Measurements from ENCODE around the gene BTD. TPM values are rescaled to one million over a fixed set of nuclear protein-coding genes. Genes with fewer than 3 reads are reported as not detected.

Gene BTD
- total and polyA plus RNA-seq, 2 experiments from 2014 or later = 17.8 to 20.0 TPM

DNA sequence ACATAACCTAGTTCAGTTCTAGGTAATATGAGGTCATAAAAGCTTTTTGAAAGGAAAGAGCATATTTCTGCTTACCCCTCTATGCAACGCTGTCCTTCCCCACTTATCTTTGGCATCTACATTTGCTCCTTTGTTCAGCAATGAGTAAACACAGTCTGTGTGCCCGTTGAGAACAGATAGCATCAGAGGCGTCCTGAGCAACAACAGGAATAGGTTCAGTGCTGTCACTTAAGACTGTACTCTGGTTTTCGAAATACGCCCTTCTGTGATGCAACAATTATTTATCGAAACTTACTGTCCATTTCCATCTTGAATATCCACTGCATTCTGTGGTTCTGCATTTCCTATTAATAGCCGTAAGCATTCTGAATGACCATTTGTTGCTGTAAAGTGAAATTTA lies 84.4 kb downstream of the BTD start:
- H3K79me2 ChIP-seq (replicated peaks; ENCODE audit: insufficient read depth) = no peaks in the 10 kb centered on the region
- H3K36me3 ChIP-seq (ENCODE audit: insufficient read depth) = peaks cover 35% of the 10 kb centered on the region
- Mint-ChIP-seq H3K27me3 (ENCODE audit: insufficient read depth, low read depth, poor library complexity) (no peaks in the 10 kb centered on the region), H3K36me3 (ENCODE audit: low read depth) (peaks cover 28% of the 10 kb centered on the region), H3K9me3 (no peaks in the 10 kb centered on the region), H3K4me3 (no peak overlapping the region), H3K4me1 (no peaks in the 10 kb centered on the region), H3K27ac (no peak overlapping the region)
- H3K27ac ChIP-seq (ENCODE audit: low read depth) = no peak overlapping the region
- H3K9me2 ChIP-seq (ENCODE audit: insufficient read depth) = no peaks in the 10 kb centered on the region
- H2AFZ ChIP-seq = no peak overlapping the region
- H4K20me1 ChIP-seq (replicated peaks; ENCODE audit: insufficient read depth) = no peaks in the 10 kb centered on the region
- TF ChIP-seq, protein P1, sequence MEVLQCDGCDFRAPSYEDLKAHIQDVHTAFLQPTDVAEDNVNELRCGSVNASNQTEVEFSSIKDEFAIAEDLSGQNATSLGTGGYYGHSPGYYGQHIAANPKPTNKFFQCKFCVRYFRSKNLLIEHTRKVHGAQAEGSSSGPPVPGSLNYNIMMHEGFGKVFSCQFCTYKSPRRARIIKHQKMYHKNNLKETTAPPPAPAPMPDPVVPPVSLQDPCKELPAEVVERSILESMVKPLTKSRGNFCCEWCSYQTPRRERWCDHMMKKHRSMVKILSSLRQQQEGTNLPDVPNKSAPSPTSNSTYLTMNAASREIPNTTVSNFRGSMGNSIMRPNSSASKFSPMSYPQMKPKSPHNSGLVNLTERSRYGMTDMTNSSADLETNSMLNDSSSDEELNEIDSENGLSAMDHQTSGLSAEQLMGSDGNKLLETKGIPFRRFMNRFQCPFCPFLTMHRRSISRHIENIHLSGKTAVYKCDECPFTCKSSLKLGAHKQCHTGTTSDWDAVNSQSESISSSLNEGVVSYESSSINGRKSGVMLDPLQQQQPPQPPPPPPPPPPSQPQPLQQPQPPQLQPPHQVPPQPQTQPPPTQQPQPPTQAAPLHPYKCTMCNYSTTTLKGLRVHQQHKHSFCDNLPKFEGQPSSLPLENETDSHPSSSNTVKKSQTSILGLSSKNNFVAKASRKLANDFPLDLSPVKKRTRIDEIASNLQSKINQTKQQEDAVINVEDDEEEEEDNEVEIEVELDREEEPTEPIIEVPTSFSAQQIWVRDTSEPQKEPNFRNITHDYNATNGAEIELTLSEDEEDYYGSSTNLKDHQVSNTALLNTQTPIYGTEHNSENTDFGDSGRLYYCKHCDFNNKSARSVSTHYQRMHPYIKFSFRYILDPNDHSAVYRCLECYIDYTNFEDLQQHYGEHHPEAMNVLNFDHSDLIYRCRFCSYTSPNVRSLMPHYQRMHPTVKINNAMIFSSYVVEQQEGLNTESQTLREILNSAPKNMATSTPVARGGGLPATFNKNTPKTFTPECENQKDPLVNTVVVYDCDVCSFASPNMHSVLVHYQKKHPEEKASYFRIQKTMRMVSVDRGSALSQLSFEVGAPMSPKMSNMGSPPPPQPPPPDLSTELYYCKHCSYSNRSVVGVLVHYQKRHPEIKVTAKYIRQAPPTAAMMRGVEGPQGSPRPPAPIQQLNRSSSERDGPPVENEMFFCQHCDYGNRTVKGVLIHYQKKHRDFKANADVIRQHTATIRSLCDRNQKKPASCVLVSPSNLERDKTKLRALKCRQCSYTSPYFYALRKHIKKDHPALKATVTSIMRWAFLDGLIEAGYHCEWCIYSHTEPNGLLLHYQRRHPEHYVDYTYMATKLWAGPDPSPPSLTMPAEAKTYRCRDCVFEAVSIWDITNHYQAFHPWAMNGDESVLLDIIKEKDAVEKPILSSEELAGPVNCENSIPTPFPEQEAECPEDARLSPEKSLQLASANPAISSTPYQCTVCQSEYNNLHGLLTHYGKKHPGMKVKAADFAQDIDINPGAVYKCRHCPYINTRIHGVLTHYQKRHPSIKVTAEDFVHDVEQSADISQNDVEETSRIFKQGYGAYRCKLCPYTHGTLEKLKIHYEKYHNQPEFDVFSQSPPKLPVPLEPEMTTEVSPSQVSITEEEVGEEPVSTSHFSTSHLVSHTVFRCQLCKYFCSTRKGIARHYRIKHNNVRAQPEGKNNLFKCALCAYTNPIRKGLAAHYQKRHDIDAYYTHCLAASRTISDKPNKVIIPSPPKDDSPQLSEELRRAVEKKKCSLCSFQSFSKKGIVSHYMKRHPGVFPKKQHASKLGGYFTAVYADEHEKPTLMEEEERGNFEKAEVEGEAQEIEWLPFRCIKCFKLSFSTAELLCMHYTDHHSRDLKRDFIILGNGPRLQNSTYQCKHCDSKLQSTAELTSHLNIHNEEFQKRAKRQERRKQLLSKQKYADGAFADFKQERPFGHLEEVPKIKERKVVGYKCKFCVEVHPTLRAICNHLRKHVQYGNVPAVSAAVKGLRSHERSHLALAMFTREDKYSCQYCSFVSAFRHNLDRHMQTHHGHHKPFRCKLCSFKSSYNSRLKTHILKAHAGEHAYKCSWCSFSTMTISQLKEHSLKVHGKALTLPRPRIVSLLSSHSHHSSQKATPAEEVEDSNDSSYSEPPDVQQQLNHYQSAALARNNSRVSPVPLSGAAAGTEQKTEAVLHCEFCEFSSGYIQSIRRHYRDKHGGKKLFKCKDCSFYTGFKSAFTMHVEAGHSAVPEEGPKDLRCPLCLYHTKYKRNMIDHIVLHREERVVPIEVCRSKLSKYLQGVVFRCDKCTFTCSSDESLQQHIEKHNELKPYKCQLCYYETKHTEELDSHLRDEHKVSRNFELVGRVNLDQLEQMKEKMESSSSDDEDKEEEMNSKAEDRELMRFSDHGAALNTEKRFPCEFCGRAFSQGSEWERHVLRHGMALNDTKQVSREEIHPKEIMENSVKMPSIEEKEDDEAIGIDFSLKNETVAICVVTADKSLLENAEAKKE (CRISPR knock-in tag; IDR thresholded peaks at IDR 0.05) = no peak
- TF ChIP-seq, protein P2, sequence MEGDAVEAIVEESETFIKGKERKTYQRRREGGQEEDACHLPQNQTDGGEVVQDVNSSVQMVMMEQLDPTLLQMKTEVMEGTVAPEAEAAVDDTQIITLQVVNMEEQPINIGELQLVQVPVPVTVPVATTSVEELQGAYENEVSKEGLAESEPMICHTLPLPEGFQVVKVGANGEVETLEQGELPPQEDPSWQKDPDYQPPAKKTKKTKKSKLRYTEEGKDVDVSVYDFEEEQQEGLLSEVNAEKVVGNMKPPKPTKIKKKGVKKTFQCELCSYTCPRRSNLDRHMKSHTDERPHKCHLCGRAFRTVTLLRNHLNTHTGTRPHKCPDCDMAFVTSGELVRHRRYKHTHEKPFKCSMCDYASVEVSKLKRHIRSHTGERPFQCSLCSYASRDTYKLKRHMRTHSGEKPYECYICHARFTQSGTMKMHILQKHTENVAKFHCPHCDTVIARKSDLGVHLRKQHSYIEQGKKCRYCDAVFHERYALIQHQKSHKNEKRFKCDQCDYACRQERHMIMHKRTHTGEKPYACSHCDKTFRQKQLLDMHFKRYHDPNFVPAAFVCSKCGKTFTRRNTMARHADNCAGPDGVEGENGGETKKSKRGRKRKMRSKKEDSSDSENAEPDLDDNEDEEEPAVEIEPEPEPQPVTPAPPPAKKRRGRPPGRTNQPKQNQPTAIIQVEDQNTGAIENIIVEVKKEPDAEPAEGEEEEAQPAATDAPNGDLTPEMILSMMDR (conservative IDR thresholded peaks at IDR 0.05; ENCODE audit: low read depth in 2 of 2) = no peak
- TF ChIP-seq NANOG (IDR thresholded peaks at IDR 0.05; ENCODE audit: borderline replicate concordance) = no peak
- no peak for TF ChIP-seq EZH2 (IDR thresholded peaks at IDR 0.05; ENCODE audit: low read depth, unreplicated experiment)
- TF ChIP-seq EZH2phosphoT487 (IDR thresholded peaks at IDR 0.05; ENCODE audit: unreplicated experiment) = no peak
- TF ChIP-seq ZNF114 (CRISPR knock-in tag; IDR thresholded peaks at IDR 0.05) = no peak
- TF ChIP-seq STAT1 (IDR thresholded peaks at IDR 0.05; ENCODE audit: unreplicated experiment) = no peak
- TF ChIP-seq ZNF331 (CRISPR knock-in tag; IDR thresholded peaks at IDR 0.05; ENCODE audit: low read depth) = no peak
- TF ChIP-seq, protein P3, sequence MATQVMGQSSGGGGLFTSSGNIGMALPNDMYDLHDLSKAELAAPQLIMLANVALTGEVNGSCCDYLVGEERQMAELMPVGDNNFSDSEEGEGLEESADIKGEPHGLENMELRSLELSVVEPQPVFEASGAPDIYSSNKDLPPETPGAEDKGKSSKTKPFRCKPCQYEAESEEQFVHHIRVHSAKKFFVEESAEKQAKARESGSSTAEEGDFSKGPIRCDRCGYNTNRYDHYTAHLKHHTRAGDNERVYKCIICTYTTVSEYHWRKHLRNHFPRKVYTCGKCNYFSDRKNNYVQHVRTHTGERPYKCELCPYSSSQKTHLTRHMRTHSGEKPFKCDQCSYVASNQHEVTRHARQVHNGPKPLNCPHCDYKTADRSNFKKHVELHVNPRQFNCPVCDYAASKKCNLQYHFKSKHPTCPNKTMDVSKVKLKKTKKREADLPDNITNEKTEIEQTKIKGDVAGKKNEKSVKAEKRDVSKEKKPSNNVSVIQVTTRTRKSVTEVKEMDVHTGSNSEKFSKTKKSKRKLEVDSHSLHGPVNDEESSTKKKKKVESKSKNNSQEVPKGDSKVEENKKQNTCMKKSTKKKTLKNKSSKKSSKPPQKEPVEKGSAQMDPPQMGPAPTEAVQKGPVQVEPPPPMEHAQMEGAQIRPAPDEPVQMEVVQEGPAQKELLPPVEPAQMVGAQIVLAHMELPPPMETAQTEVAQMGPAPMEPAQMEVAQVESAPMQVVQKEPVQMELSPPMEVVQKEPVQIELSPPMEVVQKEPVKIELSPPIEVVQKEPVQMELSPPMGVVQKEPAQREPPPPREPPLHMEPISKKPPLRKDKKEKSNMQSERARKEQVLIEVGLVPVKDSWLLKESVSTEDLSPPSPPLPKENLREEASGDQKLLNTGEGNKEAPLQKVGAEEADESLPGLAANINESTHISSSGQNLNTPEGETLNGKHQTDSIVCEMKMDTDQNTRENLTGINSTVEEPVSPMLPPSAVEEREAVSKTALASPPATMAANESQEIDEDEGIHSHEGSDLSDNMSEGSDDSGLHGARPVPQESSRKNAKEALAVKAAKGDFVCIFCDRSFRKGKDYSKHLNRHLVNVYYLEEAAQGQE (IDR thresholded peaks at IDR 0.05; ENCODE audit: unreplicated experiment) = no peak
- TF ChIP-seq, protein P4, sequence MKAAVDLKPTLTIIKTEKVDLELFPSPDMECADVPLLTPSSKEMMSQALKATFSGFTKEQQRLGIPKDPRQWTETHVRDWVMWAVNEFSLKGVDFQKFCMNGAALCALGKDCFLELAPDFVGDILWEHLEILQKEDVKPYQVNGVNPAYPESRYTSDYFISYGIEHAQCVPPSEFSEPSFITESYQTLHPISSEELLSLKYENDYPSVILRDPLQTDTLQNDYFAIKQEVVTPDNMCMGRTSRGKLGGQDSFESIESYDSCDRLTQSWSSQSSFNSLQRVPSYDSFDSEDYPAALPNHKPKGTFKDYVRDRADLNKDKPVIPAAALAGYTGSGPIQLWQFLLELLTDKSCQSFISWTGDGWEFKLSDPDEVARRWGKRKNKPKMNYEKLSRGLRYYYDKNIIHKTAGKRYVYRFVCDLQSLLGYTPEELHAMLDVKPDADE (IDR thresholded peaks at IDR 0.05) = no peak
- no peaks in the 10 kb centered on the region for H3K4me1 ChIP-seq (ENCODE audit: insufficient read depth)
- ATAC-seq (no peak), DNase-seq (ENCODE audit: low spot score) (no peak)
- H3K4me2 ChIP-seq = no peak overlapping the region
- H3K27me3 ChIP-seq (ENCODE audit: insufficient read depth) = no peaks in the 10 kb centered on the region
- H3F3A ChIP-seq (replicated peaks; ENCODE audit: low read depth) = no peaks in the 10 kb centered on the region
- no peak overlapping the region for H3K4me3 ChIP-seq
